Neural progenitor cell (in vitro differentiated cells): ENCODE results near the gene RNF32. TPM values are rescaled to one million over a fixed set of nuclear protein-coding genes. Genes with fewer than 3 reads are reported as not detected.

Experiments used
- DNase-seq: peaks from one replicate; pipeline ENCODE4 v3.0.0-alpha.2; 2016; ENCODE audit warnings: low spot score
- H2AFZ ChIP-seq: fragments of 200-600 bp; sonication (generic); replicated peaks from 2 replicates; pipeline ENCODE4 v1.6.1; 2016; ENCODE audit warnings: antibody characterized with exemption
- H3F3A ChIP-seq: fragments of 200-600 bp; sonication (generic); 2 replicates; pipeline ENCODE4 v1.6.1; 2016; ENCODE audit warnings: antibody characterized with exemption, low read depth
- H3K27ac ChIP-seq: fragments of 200-600 bp; sonication (generic); 2 replicates; pipeline ENCODE4 v1.5.1; 2016; ENCODE audit warnings: mild to moderate bottlenecking
- H3K27me3 ChIP-seq: fragments of 200-600 bp; sonication (generic); 2 replicates; pipeline ENCODE4 v1.6.1; 2016; ENCODE audit warnings: mild to moderate bottlenecking, moderate library complexity
- H3K36me3 ChIP-seq: fragments of 200-600 bp; sonication (generic); 2 replicates; pipeline ENCODE4 v1.5.1; 2016
- H3K4me1 ChIP-seq: fragments of 200-600 bp; sonication (generic); 2 replicates; pipeline ENCODE4 v1.6.1; 2016; ENCODE audit warnings: mixed run types
- H3K4me2 ChIP-seq: fragments of 200-600 bp; sonication (generic); 2 replicates; pipeline ENCODE4 v1.6.1; 2016
- H3K4me3 ChIP-seq: fragments of 200-600 bp; sonication (generic); 2 replicates; pipeline ENCODE4 v1.5.1; 2016
- H3K79me2 ChIP-seq: fragments of 200-600 bp; sonication (generic); 2 replicates; pipeline ENCODE4 v1.6.1; 2016; ENCODE audit warnings: low read depth
- H3K9ac ChIP-seq: fragments of 200-600 bp; sonication (generic); 2 replicates; pipeline ENCODE4 v1.6.1; 2016
- H3K9me3 ChIP-seq: fragments of 200-600 bp; sonication (generic); 2 replicates; pipeline ENCODE4 v1.5.1; 2016; ENCODE audit warnings: low read depth
- H4K20me1 ChIP-seq: fragments of 200-600 bp; sonication (generic); 2 replicates; pipeline ENCODE4 v1.6.1; 2016; ENCODE audit warnings: low read depth
- H3K27ac Mint-ChIP-seq: 3 replicates; pipeline ENCODE4 v1.8.0; 2021; ENCODE audit warnings: mixed read lengths
- H3K27me3 Mint-ChIP-seq: 2 replicates; pipeline ENCODE4 v1.8.0; 2022; ENCODE audit warnings: low read depth, mild to moderate bottlenecking, inconsistent platforms, moderate library complexity, mixed read lengths; ENCODE audit not compliant: insufficient read depth
- H3K36me3 Mint-ChIP-seq: 3 replicates; pipeline ENCODE4 v1.8.0; 2021; ENCODE audit warnings: mixed read lengths
- H3K4me1 Mint-ChIP-seq: 3 replicates; pipeline ENCODE4 v1.8.0; 2021; ENCODE audit warnings: mixed read lengths
- H3K4me3 Mint-ChIP-seq: 3 replicates; pipeline ENCODE4 v1.8.0; 2021; ENCODE audit warnings: mild to moderate bottlenecking, moderate library complexity, mixed read lengths
- H3K9me3 Mint-ChIP-seq: 3 replicates; pipeline ENCODE4 v1.8.0; 2020; ENCODE audit warnings: mixed read lengths
- CTCF ChIP-seq: fragments of 200-600 bp; sonication (generic); IDR thresholded peaks from 2 replicates; pipeline ENCODE4 v1.5.1; 2017; ENCODE audit warnings: antibody characterized with exemption, mild to moderate bottlenecking
- EZH2 ChIP-seq: fragments of 200-600 bp; sonication (generic); IDR thresholded peaks from 2 replicates; pipeline ENCODE4 v1.6.1; 2017; ENCODE audit warnings: antibody characterized with exemption, mild to moderate bottlenecking, moderate library complexity
- EZH2phosphoT487 ChIP-seq: fragments of 200-600 bp; sonication (generic); IDR thresholded peaks from 2 replicates; pipeline ENCODE4 v1.6.1; 2017; ENCODE audit warnings: antibody characterized with exemption
- total RNA-seq: library from RNA; depleted of rRNA; stranded (reverse); fragments of >200 nt; gene quantifications from 2 replicates; pipeline ENCODE4 v1.2.3, GENCODE V29; 2015; ENCODE audit warnings: low replicate concordance

Gene RNF32
- total RNA-seq, 1 donor from 2014 or later: 3.0 TPM

- H3K9me3 ChIP-seq: no peaks in the 10 kb centered on the region
- H3K27me3 Mint-ChIP-seq: peaks cover 2% of the 10 kb centered on the region
- no peaks in the 10 kb centered on the region for H3K79me2 ChIP-seq
- no peak overlapping the region for H3K27ac Mint-ChIP-seq
- H3F3A ChIP-seq: peaks cover 22% of the 10 kb centered on the region
- TF ChIP-seq CTCF (no peak), EZH2 (no peak), EZH2phosphoT487 (no peak)
- H3K9me3 Mint-ChIP-seq: no peaks in the 10 kb centered on the region
- no peaks in the 10 kb centered on the region for H3K27me3 ChIP-seq
- no peaks in the 10 kb centered on the region for H3K36me3 ChIP-seq
- no peak overlapping the region for H3K4me3 ChIP-seq
- peaks cover 27% of the 10 kb centered on the region for H3K36me3 Mint-ChIP-seq
- H3K27ac ChIP-seq: peak overlapping the region; percentile 91
- no peak overlapping the region for H2AFZ ChIP-seq
- peaks cover 29% of the 10 kb centered on the region for H3K4me1 ChIP-seq
- no peak overlapping the region for H3K9ac ChIP-seq
- peak overlapping the region; percentile 63 for H3K4me2 ChIP-seq
- DNase-seq: no peak
- H3K4me1 Mint-ChIP-seq: peaks cover 13% of the 10 kb centered on the region
- H3K4me3 Mint-ChIP-seq: no peak overlapping the region
- no peaks in the 10 kb centered on the region for H4K20me1 ChIP-seq
Measured at GRCh38 chr7:156673902-156674301, 33.3 kb downstream of the RNF32 start.

- Mint-ChIP-seq H3K4me1 (peaks cover 13% of the 10 kb centered on the region), H3K4me3 (no peak overlapping the region), H3K9me3 (no peaks in the 10 kb centered on the region), H3K27me3 (no peaks in the 10 kb centered on the region), H3K27ac (no peak overlapping the region), H3K36me3 (peaks cover 23% of the 10 kb centered on the region)
- Histone ChIP-seq H3K27me3 (no peaks in the 10 kb centered on the region), H2AFZ (no peak overlapping the region), H3K27ac (no peak overlapping the region), H3K79me2 (no peaks in the 10 kb centered on the region), H3F3A (peaks cover 22% of the 10 kb centered on the region), H4K20me1 (no peaks in the 10 kb centered on the region), H3K4me2 (no peak overlapping the region), H3K36me3 (no peaks in the 10 kb centered on the region), H3K4me1 (peaks cover 29% of the 10 kb centered on the region), H3K9ac (no peak overlapping the region), H3K4me3 (no peak overlapping the region), H3K9me3 (no peaks in the 10 kb centered on the region)
- DNase-seq: no peak
- TF ChIP-seq EZH2 (no peak), CTCF (no peak), EZH2phosphoT487 (no peak)
Measured at GRCh38 chr7:156675721-156676120, 35.1 kb downstream of the RNF32 start.

- TF ChIP-seq EZH2phosphoT487 (no peak), CTCF (no peak), EZH2 (no peak)
- H3K9me3 Mint-ChIP-seq: no peaks in the 10 kb centered on the region
- Histone ChIP-seq H3K4me1 (peaks cover 29% of the 10 kb centered on the region), H3F3A (peaks cover 22% of the 10 kb centered on the region), H3K79me2 (no peaks in the 10 kb centered on the region), H3K9ac (no peak overlapping the region), H3K4me2 (no peak overlapping the region), H2AFZ (no peak overlapping the region), H3K9me3 (no peaks in the 10 kb centered on the region), H3K4me3 (no peak overlapping the region), H3K27ac (peak overlapping the region; percentile 24), H4K20me1 (no peaks in the 10 kb centered on the region), H3K27me3 (no peaks in the 10 kb centered on the region), H3K36me3 (no peaks in the 10 kb centered on the region)
- no peaks in the 10 kb centered on the region for H3K27me3 Mint-ChIP-seq
- no peak overlapping the region for H3K4me3 Mint-ChIP-seq
- DNase-seq: no peak
- H3K27ac Mint-ChIP-seq: no peak overlapping the region
- H3K36me3 Mint-ChIP-seq: peaks cover 23% of the 10 kb centered on the region
- peaks cover 13% of the 10 kb centered on the region for H3K4me1 Mint-ChIP-seq
Measured at GRCh38 chr7:156676263-156676662, 35.7 kb downstream of the RNF32 start.
